Right ventricle myocardium superior (tissue), 1 donor: ENCODE measurements around the gene TRIM22. TPM values are rescaled to one million over a fixed set of nuclear protein-coding genes. Genes with fewer than 3 reads are reported as not detected.
"Not testable (repeated sequence)": the region's sequence is repeated elsewhere in the genome, so short reads cannot be mapped to it uniquely, and the experiment has no call there.

Experiments used
- ATAC-seq: fragments of 200-7000 bp; cut with Tn5 transposase; one replicate; pipeline ENCODE4 v1.9.1; 2020; ENCODE audit warnings: mild to moderate bottlenecking; ENCODE audit not compliant: poor library complexity
- DNase-seq: peaks from one replicate; pipeline ENCODE4 v3.0.0-alpha.2; 2020
- intact Hi-C: fragments of 100-400 bp; cut with DNase I; formaldehyde crosslinking; loops from one replicate; pipeline ENCODE4 v1.11.2; 2022
- long read RNA-seq: library from polyadenylated mRNA; unstranded; transcript quantifications from one replicate; pipeline ENCODE4 v2.0.0, GENCODE V29; 2021
- total RNA-seq: library from RNA; stranded (reverse); fragmentation: NEBNext Ultra II Directional; extraction: Animal tissue kit (Norgen Biotek cat#: 25700); gene quantifications from one replicate; pipeline ENCODE4 v1.2.1, GENCODE V29; 2021
- donor health status: DM: no; HTN: yes; CAD: no; lungs with severe emphysema.

Gene TRIM22
- 18.2 TPM for total RNA-seq
- long read RNA-seq, transcript TRIM22-201 (8 exons, 2,989 nt), result major isoform, 18 of 21 reads
- long read RNA-seq, partial matches to known transcripts, result 0 of 21 reads
- long read RNA-seq, other reads (novel, unspliced or antisense), result 3 of 21 reads

- intact Hi-C loops, result no loop called here
These were observed at the start of gene TRIM22 for GRCh38 chr11:5689551-5689983. TRIM22 (plus strand) TSS chr11:5689790; CDS start chr11:5696233, 6,443 bp downstream.

DNA sequence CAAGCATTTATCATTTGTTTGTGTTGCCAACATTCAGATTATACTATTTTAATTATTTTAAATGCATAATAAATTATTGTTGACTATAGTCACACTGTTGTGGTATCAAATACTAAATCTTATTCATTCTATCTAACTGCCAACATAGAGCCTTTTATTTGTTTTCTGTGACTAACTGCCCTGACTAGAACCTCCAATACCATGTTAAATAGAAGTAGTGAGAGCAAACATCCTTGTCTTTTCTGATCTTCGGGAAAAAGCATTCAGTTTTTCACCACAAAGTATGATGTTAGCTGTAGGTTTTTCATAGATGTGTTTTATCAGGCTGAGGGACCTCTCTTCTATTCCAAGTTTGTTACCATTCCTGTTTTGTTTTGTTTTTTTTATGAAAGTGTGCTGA, 49.6 kb upstream of the TRIM22 start:
- no peak for DNase-seq
- intact Hi-C loops, result no loop called here
- ATAC-seq, result no peak

More at GRCh38 chr11:5689551-5689983, at the start of gene TRIM22:
- no peak for DNase-seq
- peak; percentile 79 for ATAC-seq

DNA sequence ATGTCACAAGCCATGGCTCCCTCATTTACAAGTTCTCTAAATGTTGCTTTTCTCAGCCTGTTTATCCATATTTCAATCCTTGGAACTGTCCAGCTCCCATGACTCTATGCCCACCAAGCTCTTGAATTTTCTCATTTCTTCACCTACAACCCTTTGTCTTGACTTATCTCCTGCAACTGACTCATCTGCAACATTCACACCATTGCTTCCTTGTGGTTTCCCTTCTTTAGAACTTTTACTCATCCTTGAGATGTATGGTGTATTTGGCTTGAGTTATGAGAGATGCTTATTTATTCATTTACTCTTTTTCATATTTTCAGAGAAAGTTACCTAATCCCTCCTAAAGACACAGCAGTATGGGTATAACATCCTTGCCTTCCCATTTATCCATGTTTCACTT, 46.0 kb upstream of the TRIM22 start:
- DNase-seq (no peak), ATAC-seq (no peak)
- intact Hi-C loops, result no loop called here

DNA sequence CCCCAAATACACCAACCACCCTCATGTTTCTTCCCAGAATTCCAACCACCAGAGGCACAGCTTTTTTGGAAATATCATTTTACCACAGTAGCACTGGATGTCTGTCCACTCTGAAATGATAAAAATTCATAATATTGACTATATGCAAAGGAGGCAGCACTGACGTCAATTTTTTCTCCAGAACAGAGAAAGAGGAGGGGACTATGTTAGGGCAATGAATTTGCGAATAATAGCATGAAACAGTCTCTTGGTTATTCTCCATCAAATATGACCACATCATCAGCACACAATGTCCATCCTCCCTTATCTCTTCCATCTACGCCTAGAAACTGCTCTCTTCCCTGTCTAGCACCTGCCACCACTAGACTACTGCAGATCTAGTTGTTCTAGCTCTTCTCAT, 43.5 kb upstream of the TRIM22 start:
- ATAC-seq (no peak), DNase-seq (no peak)
- intact Hi-C loops, result no loop called here

DNA sequence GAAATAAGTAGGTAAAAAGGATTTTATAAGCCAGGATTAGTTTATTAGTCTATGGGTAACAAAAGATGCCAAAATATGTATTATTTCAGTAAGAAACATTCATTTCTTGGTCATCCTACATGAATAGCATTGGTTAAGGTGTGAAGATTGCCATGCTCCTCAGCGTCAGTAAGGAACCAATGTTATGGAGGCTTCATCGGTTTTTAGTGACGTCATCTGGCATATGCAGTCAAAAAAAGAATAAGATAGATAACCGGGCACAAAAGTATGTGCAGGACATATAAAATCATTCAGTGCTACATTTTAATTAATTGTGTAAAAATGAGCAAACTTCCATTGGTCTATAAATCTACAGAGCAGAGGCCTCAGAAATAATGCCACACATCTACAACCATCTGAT, 34.1 kb upstream of the TRIM22 start:
- intact Hi-C loops, result no loop called here
- ATAC-seq, result no peak
- no peak for DNase-seq

GRCh38 chr11:5656956-5657355, 32.6 kb upstream of the TRIM22 start:
- ATAC-seq, intact Hi-C loops, DNase-seq: not testable (repeated sequence)

- intact Hi-C loops, result no loop called here
- no peak for DNase-seq
- ATAC-seq, result no peak
These were observed 31.3 kb upstream of the TRIM22 start for GRCh38 chr11:5658318-5658717.

- intact Hi-C loops, result no loop called here
- ATAC-seq, result no peak
- DNase-seq, result no peak
These were observed 26.1 kb upstream of the TRIM22 start for GRCh38 chr11:5663511-5663910.

DNA sequence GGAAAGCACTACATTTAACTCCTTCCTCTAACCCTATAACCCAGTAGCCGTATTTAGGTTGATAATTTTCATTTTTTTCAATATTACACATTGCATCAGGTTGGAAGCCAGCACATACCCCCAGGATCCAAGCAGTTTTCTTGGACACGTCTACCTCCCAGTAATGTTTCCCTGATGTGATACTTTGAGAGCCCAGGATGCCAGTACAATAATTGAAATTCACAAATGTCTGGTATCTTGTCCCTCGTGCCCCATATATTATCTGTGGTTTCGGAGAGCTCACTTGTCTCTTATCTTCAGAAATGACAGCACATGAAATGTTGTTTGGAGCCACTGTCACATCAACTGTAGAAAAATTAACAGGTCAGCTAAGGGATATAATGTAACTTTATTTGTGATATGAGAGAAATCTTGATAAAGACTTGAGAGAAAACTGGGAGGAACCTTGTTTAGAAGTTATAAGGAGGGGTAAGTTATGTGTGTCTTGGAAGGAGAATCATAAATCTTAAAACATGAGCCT, 24.5 kb upstream of the TRIM22 start:
- intact Hi-C loops, result no loop called here
- ATAC-seq (no peak), DNase-seq (no peak)

DNA sequence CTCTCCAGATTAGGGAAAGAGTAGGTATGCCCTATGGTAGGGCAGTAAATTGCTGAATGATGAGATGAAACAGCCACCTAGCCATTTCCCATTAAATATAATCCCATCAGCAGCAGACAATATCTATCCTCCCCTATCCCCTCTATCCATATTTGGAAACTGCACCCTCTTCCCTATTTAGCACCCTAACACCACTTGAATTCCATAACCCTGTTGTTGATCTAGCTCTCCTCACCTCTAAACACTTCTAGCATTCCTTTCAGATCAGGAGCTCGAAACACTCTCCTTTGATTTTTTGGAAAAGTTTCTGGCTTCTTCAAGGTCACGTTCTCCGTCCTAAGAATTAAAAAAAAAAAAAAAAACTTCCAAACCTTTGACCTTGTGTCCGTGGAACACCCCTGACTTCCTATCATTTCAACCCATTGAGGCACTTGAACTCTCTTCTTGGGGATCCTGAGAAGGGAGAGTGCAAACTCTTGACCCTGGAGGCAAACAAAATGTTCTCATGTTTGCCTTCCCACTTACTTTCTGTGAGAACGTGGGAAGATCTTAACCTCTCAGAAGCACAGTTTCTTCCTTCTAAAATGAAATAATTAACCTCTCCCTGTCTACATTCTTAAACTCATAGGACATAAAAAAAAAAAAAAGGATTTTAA, 23.7 kb upstream of the TRIM22 start:
- ATAC-seq, result no peak
- DNase-seq, result no peak
- intact Hi-C loops, result no loop called here

- ATAC-seq, result no peak
- intact Hi-C loops, result no loop called here
- no peak for DNase-seq
These were observed 23.2 kb upstream of the TRIM22 start for GRCh38 chr11:5666402-5666793.

- intact Hi-C loops, result no loop called here
- DNase-seq, result no peak
- no peak for ATAC-seq
These were observed 17.8 kb upstream of the TRIM22 start for GRCh38 chr11:5671831-5672230.

DNA sequence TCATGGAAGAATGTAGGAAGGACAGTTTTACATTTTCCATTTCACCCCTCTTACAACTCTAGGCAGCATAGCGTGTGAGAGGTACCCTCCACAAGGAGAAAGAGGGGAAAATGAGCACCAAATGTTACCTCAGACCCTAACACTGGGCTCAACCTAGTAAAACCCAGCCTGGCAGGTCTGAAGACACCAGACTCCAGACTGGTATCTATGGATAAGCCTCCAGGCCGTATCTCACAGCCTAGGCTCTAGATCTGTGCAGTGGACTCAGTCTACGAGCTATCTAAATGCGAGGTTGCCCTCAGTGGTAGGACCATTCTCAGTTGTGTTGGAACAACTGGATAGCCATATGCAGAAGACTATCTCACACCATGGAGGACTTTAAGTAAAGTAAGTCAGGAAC, 15.2 kb upstream of the TRIM22 start:
- intact Hi-C loops, result no loop called here
- DNase-seq, result no peak
- ATAC-seq, result no peak

- intact Hi-C loops, result no loop called here
- no peak for DNase-seq
These were observed 9.8 kb upstream of the TRIM22 start for GRCh38 chr11:5679811-5680210.

GRCh38 chr11:5682890-5683441, 6.6 kb upstream of the TRIM22 start:
- intact Hi-C loops, ATAC-seq, DNase-seq: not testable (repeated sequence)

More at GRCh38 chr11:5679811-5680210, 9.8 kb upstream of the TRIM22 start:
- ATAC-seq, result no peak

- DNase-seq, ATAC-seq, intact Hi-C loops: not testable (repeated sequence)
These were observed 6.0 kb upstream of the TRIM22 start for GRCh38 chr11:5683620-5684019.

GRCh38 chr11:5684036-5684645, 5.4 kb upstream of the TRIM22 start:
- intact Hi-C loops, result no loop called here
- ATAC-seq, result peak; percentile 14
- no peak for DNase-seq

GRCh38 chr11:5684646-5685362, 4.8 kb upstream of the TRIM22 start, which contains the start of gene TRIM5:
TRIM5 (minus strand) TSS chr11:5685074; CDS start chr11:5680177, 4,897 bp downstream.
- intact Hi-C loops, result no loop called here
- ATAC-seq (peak; percentile 98), DNase-seq (peak; percentile 90)

- no peak for DNase-seq
- no peak for ATAC-seq
- intact Hi-C loops, result no loop called here
These were observed 3.2 kb upstream of the TRIM22 start for GRCh38 chr11:5686426-5686825.
